HEK293 (cell line): ENCODE measurements around the gene CMKLR1.

Experiments used
- CTCF ChIA-PET: fragments of 350-600 bp; formaldehyde crosslinking; extraction: SDS; loops from one replicate; lab custom pipeline; 2021; ENCODE audit warnings: antibody characterized with exemption; lab: Yijun Ruan, JAX
- POLR2A ChIA-PET: fragments of 300-600 bp; formaldehyde crosslinking; extraction: SDS; loops from one replicate; lab custom pipeline; 2020; ENCODE audit warnings: antibody characterized with exemption, inconsistent platforms; lab: Yijun Ruan, JAX
- H3K27ac ChIP-seq: fragments of 200-500 bp; sonication (Bioruptor generic); 2 replicates; pipeline ENCODE4 v1.5.1; 2014; ENCODE audit warnings: low read depth, low read length, control low read depth, inconsistent platforms; ENCODE audit errors: extremely low read depth
- H3K36me3 ChIP-seq, 2 experiments: fragments of 200-500 bp in 1 of 2; sonication (Bioruptor generic) in 1 of 2; 1 replicate in 1 of 2; 2 replicates in 1 of 2; pipeline ENCODE4 v1.5.1; 2014 to 2017; ENCODE audit warnings: inconsistent platforms in 2 of 2, low read length in 2 of 2; ENCODE audit not compliant: control insufficient read depth in 2 of 2, insufficient read depth in 1 of 2
- H3K4me1 ChIP-seq: fragments of 200-500 bp; sonication (Bioruptor generic); 2 replicates; pipeline ENCODE4 v1.5.1; 2014; ENCODE audit warnings: mild to moderate bottlenecking, low read length, inconsistent platforms; ENCODE audit not compliant: control insufficient read depth, insufficient read depth
- H3K4me3 ChIP-seq: 2 replicates; pipeline ENCODE4 v1.5.1; 2011; ENCODE audit warnings: low read depth, mild to moderate bottlenecking, control low read depth, low read length, moderate library complexity
- H3K9me3 ChIP-seq: fragments of 200-500 bp; sonication (Bioruptor generic); 2 replicates; pipeline ENCODE4 v1.5.1; 2014; ENCODE audit warnings: low read depth, low read length, inconsistent platforms; ENCODE audit not compliant: control insufficient read depth, insufficient read depth
- ZNF16 ChIP-seq: fragments of 450-650 bp; formaldehyde crosslinking; IDR thresholded peaks from 2 replicates; pipeline ENCODE4 v1.5.1; 2016; ENCODE audit warnings: low read depth, missing biosample characterization, missing genetic modification characterization
- ZNF423 ChIP-seq: fragments of 450-650 bp; formaldehyde crosslinking; IDR thresholded peaks from 2 replicates; pipeline ENCODE4 v1.5.1; 2016; ENCODE audit warnings: missing biosample characterization, missing genetic modification characterization
- ZNF548 ChIP-seq: fragments of 450-650 bp; formaldehyde crosslinking; IDR thresholded peaks from 2 replicates; pipeline ENCODE4 v1.5.1; 2016; ENCODE audit warnings: missing biosample characterization, missing genetic modification characterization
- TF ChIP-seq, protein P1 (sequence below): fragments of 450-650 bp; IDR thresholded peaks from 2 replicates; pipeline ENCODE4 v1.5.1; 2018; ENCODE audit warnings: missing biosample characterization, mild to moderate bottlenecking, missing genetic modification characterization

CMKLR1 gene

DNA sequence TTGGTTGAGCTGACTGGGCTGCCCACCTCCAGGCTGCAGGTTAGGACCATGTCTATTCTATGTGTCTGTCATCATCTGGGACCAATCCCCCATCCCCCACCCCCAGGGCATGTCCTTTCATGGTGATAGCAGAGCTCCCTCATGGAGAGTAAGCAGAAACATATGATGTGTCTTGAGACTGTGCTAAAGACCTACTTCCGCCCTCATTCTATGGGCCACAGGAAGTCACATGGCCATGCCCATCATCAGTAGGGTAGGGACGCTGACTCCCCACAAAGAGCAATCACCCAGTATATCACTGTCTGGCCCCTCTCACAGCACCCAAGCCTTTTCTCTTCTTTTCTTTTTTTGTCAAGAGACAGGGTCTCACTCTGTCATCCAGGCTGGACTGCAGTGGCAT is 99.7 kb downstream of the CMKLR1 start (continued):
- TF ChIP-seq, protein P1, sequence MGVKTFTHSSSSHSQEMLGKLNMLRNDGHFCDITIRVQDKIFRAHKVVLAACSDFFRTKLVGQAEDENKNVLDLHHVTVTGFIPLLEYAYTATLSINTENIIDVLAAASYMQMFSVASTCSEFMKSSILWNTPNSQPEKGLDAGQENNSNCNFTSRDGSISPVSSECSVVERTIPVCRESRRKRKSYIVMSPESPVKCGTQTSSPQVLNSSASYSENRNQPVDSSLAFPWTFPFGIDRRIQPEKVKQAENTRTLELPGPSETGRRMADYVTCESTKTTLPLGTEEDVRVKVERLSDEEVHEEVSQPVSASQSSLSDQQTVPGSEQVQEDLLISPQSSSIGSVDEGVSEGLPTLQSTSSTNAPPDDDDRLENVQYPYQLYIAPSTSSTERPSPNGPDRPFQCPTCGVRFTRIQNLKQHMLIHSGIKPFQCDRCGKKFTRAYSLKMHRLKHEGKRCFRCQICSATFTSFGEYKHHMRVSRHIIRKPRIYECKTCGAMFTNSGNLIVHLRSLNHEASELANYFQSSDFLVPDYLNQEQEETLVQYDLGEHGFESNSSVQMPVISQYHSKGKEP (tag by site-specific recombination) = no peak
- TF ChIP-seq ZNF423 (tag by site-specific recombination) (no peak), ZNF548 (no peak)

DNA sequence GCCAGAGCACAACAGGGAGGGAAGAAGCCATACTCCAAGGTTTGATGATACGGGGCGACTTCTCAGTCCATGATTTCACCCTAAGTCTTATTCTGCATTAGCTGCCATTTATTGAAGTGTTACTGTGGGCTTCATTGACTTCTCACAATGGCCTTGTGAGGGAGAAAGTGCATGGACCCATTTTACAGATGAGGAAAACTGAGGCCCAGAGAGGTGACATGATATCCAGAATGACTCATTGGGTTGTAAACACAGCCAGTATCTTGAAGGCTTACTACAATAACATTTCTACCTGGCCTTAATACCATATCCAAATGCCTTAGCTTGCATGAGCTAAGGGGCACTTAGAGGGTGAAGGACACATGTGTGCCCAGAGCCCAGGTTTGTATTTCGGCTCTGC is 100.6 kb downstream of the CMKLR1 start:
- no peak overlapping the region for H3K27ac ChIP-seq
- CTCF ChIA-PET = interaction anchor here (1.2 kb wide), 1 partner anchor 44 kb away, joined by 3 read pairs; no protein-coding TSS in a partner anchor
- POLR2A ChIA-PET = no interaction called here

More for the DNA sequence above, 100.6 kb downstream of the CMKLR1 start:
- Histone ChIP-seq H3K4me1 (no peaks in the 10 kb centered on the region), H3K9me3 (no peaks in the 10 kb centered on the region; the same call in 1 of the 2 replicates), H3K4me3 (no peak overlapping the region), H3K36me3 (no peaks in the 10 kb centered on the region)
- no peak for TF ChIP-seq ZNF16 (tag by site-specific recombination)
